GM12878 (cell line): Measurements from ENCODE around the gene SUGP2. TPM values are rescaled to one million over a fixed set of nuclear protein-coding genes. Genes with fewer than 3 reads are reported as not detected.

Experiments
- ATAC-seq: fragments of 200-7000 bp; cut with Tn5 transposase; 3 replicates; pipeline ENCODE4 v1.9.1; 2020; ENCODE audit warnings: mild to moderate bottlenecking, moderate library complexity
- BruUV-seq: library from RNA; stranded (reverse); fragments of 400-500 nt; replicated peaks from 2 replicates; lab custom pipeline; 2021; lab: Mats Ljungman, UMichigan
- CTCF ChIA-PET: fragments of 300-600 bp; sonication (Branson Sonifier 250); formaldehyde crosslinking; extraction: SDS; loops from one replicate; lab custom pipeline; 2021; ENCODE audit warnings: inconsistent platforms; lab: Yijun Ruan, JAX
- POLR2A ChIA-PET: fragments of 350-600 bp; formaldehyde crosslinking; extraction: SDS; loops from one replicate; lab custom pipeline; 2021; ENCODE audit warnings: inconsistent platforms; lab: Charles Lee
- RAD21 ChIA-PET: fragments of 300-600 bp; sonication (Branson Sonifier 250); formaldehyde crosslinking; loops from one replicate; lab custom pipeline; 2023; ENCODE audit warnings: antibody characterized with exemption; ENCODE audit not compliant: unreplicated experiment; lab: Charles Lee
- SMC1A ChIA-PET: fragments of 300-600 bp; sonication (Branson Sonifier 250); formaldehyde crosslinking; loops from one replicate; lab custom pipeline; 2023; ENCODE audit not compliant: unreplicated experiment, uncharacterized antibody; lab: Charles Lee
- DNase-seq: peaks from one replicate; pipeline ENCODE4 v3.0.0-alpha.2; 2011; ENCODE audit warnings: low read depth, low spot score
- FAIRE-seq: peaks from 3 replicates; lab custom pipeline; 2011; peaks lifted over from hg19 to GRCh38; lab: Jason Lieb, UNC
- H2AFZ ChIP-seq: 2 replicates; pipeline ENCODE4 v1.6.0; 2011; ENCODE audit warnings: low read depth, low read length, control low read depth; ENCODE audit not compliant: control insufficient read depth
- H3K27ac ChIP-seq: 2 replicates; pipeline ENCODE4 v1.5.1; 2011; ENCODE audit warnings: control low read depth; ENCODE audit not compliant: control insufficient read depth, insufficient read depth
- H3K27me3 ChIP-seq, 2 experiments: replicated peaks in 1 of 2; 2 replicates each; pipeline versions ENCODE4 v1.6.0 to v1.6.1; 2011; ENCODE audit warnings: low read length in 1 of 2; ENCODE audit not compliant: control insufficient read depth in 2 of 2, insufficient read depth in 2 of 2
- H3K36me3 ChIP-seq, 2 experiments: 2 replicates each; pipeline ENCODE4 v1.5.1; 2011; ENCODE audit warnings: low read length in 1 of 2; ENCODE audit not compliant: control insufficient read depth in 2 of 2, insufficient read depth in 2 of 2
- H3K4me1 ChIP-seq: 2 replicates; pipeline ENCODE4 v1.6.1; 2011; ENCODE audit warnings: mild to moderate bottlenecking, low read length, moderate library complexity, mixed read lengths; ENCODE audit not compliant: control insufficient read depth, insufficient read depth
- H3K4me2 ChIP-seq: 2 replicates; pipeline ENCODE4 v1.6.0; 2011; ENCODE audit warnings: control low read depth; ENCODE audit not compliant: control insufficient read depth, insufficient read depth
- H3K4me3 ChIP-seq: fragments of 200-600 bp; sonication (generic); 2 replicates; pipeline ENCODE4 v1.5.1; 2016
- H3K79me2 ChIP-seq: 2 replicates; pipeline ENCODE4 v1.6.0; 2011; ENCODE audit warnings: low read length; ENCODE audit not compliant: control insufficient read depth, insufficient read depth
- H3K9ac ChIP-seq: 2 replicates; pipeline ENCODE4 v1.8.0; 2011; ENCODE audit warnings: low read length, control low read depth, mixed read lengths; ENCODE audit not compliant: control insufficient read depth, insufficient read depth
- H3K9me3 ChIP-seq: replicated peaks from 3 replicates; pipeline ENCODE4 v1.5.1; 2011; ENCODE audit warnings: mild to moderate bottlenecking, low read length; ENCODE audit not compliant: control insufficient read depth, insufficient read depth
- H4K20me1 ChIP-seq: 2 replicates; pipeline ENCODE4 v1.6.0; 2011; ENCODE audit not compliant: control insufficient read depth, insufficient read depth
- BMI1 ChIP-seq: fragments of 450-650 bp; IDR thresholded peaks from 2 replicates; pipeline ENCODE4 v1.6.1; 2016; ENCODE audit warnings: mild to moderate bottlenecking, moderate library complexity, borderline replicate concordance
- CBFB ChIP-seq: IDR thresholded peaks from 2 replicates; pipeline ENCODE4 v1.6.1; 2016; ENCODE audit warnings: antibody characterized with exemption, low read depth
- EED ChIP-seq: sonication (generic); IDR thresholded peaks from 2 replicates; pipeline ENCODE4 v1.6.1; 2016; ENCODE audit warnings: antibody characterized with exemption, low read depth
- ELK1 ChIP-seq: IDR thresholded peaks from 2 replicates; pipeline ENCODE4 v1.6.1; 2012; ENCODE audit warnings: low read depth, low read length, improper control_type of control experiment
- ESRRA ChIP-seq: IDR thresholded peaks from 2 replicates; pipeline ENCODE4 v1.6.1; 2012; ENCODE audit warnings: mild to moderate bottlenecking, low read length, improper control_type of control experiment
- JUNB ChIP-seq: IDR thresholded peaks from 2 replicates; pipeline ENCODE4 v1.6.1; 2016; ENCODE audit warnings: antibody characterized with exemption, mild to moderate bottlenecking
- KAT2A ChIP-seq: conservative IDR thresholded peaks from 2 replicates; pipeline ENCODE4 v1.6.1; 2011; ENCODE audit warnings: low read depth, low read length; ENCODE audit not compliant: control insufficient read depth
- MEF2A ChIP-seq: IDR thresholded peaks from 2 replicates; pipeline ENCODE4 v1.6.1; 2011; ENCODE audit warnings: low read depth, mild to moderate bottlenecking, low read length, moderate library complexity; ENCODE audit not compliant: insufficient read depth
- MYC ChIP-seq: IDR thresholded peaks from 2 replicates; pipeline ENCODE4 v1.6.1; 2011; ENCODE audit warnings: mild to moderate bottlenecking, low read length, moderate library complexity, inconsistent platforms; ENCODE audit not compliant: insufficient read depth, insufficient replicate concordance, insufficient read length, severe bottlenecking
- NFXL1 ChIP-seq: fragments of 450-650 bp; IDR thresholded peaks from 2 replicates; pipeline ENCODE4 v1.6.1; 2017; ENCODE audit warnings: antibody characterized with exemption, mild to moderate bottlenecking, borderline replicate concordance
- RELA ChIP-seq: fragments of 450-650 bp; IDR thresholded peaks from 2 replicates; pipeline ENCODE4 v1.8.0; 2014; ENCODE audit warnings: borderline replicate concordance; ENCODE audit not compliant: partially characterized antibody
- RFX5 ChIP-seq: IDR thresholded peaks from 2 replicates; pipeline ENCODE4 v1.6.1; 2011; ENCODE audit warnings: low read depth, low read length, improper control_type of control experiment
- RUNX3 ChIP-seq: IDR thresholded peaks from 2 replicates; pipeline ENCODE4 v1.6.1; 2012; ENCODE audit warnings: low read length, inconsistent platforms
- SIN3A ChIP-seq: IDR thresholded peaks from 2 replicates; pipeline ENCODE4 v1.6.1; 2012; ENCODE audit warnings: low read depth, low read length, improper control_type of control experiment
- SPI1 ChIP-seq: IDR thresholded peaks from 2 replicates; pipeline ENCODE4 v1.6.1; 2011; ENCODE audit warnings: low read depth, mild to moderate bottlenecking, low read length, moderate library complexity, borderline replicate concordance; ENCODE audit not compliant: insufficient read depth
- WRNIP1 ChIP-seq: IDR thresholded peaks from 2 replicates; pipeline ENCODE4 v1.6.1; 2011; ENCODE audit warnings: low read depth, low read length, improper control_type of control experiment, borderline replicate concordance
- WGBS: methylation state at CpG from one replicate; pipeline ENCODE4 v1.1.6; 2016; ENCODE audit warnings: low lambda C conversion rate; ENCODE audit not compliant: insufficient replicate concordance, insufficient coverage; ENCODE audit errors: missing lambda C conversion rate; 5-methylcytosine and 5-hydroxymethylcytosine counted together
- in situ Hi-C: fragments of 300-500 bp; cut with MboI; formaldehyde crosslinking; loops from 9 replicates; pipeline ENCODE4 v1.14.3; 2018; ENCODE audit warnings: mixed read lengths
- intact Hi-C: fragments of 100-400 bp; cut with micrococcal nuclease; formaldehyde crosslinking; loops from one replicate; pipeline ENCODE4 v1.14.2; 2022; ENCODE audit not compliant: unreplicated experiment
- polyA plus RNA-seq, 11 experiments: library from polyadenylated mRNA; depleted of rRNA in 4 of 11; unstranded in 6 of 11; stranded (reverse) in 5 of 11; fragments of >200 nt; fragmentation: Nextera tagmentation in 4 of 11; fragmentation: Illumina TruSeq in 1 of 11; extraction: Ambion mirVana in 4 of 11; extraction: Trizol in 1 of 11; gene quantifications; 1 replicate in 1 of 11; 2 replicates in 10 of 11; pipeline versions ENCODE4 v1.2.1 to v1.2.3, GENCODE V29; 2011 to 2016; ENCODE audit warnings: inconsistent platforms in 2 of 11, missing spikeins in 2 of 11, low read depth in 1 of 11
- total RNA-seq, 4 experiments: library from RNA; depleted of rRNA in 3 of 4; stranded (reverse); fragments of >200 nt in 3 of 4; fragmentation: Illumina TruSeq in 1 of 4; extraction: Trizol in 1 of 4; gene quantifications; 2 replicates each; pipeline versions ENCODE4 v1.2.1 to v1.2.3, GENCODE V29; 2013 to 2021

The SUGP2 gene
- total and polyA plus RNA-seq, 10 of the 15 experiments (the other 5 are each of a cell fraction or from before 2014, with no cell fraction given): 15.0 to 120 (median 57.2) TPM

GRCh38 chr19:19031891-19032290, 1.4 kb downstream of the SUGP2 start:
- Histone ChIP-seq H3K4me2 (peak overlapping the region; percentile 85), H3K36me3 (peaks cover 1 to 22% of the 10 kb centered on the region in 2 experiments), H3K4me3 (peak overlapping the region; percentile 99), H3K9ac (peak overlapping the region; percentile 93; the same call in 1 of the 2 replicates), H3K79me2 (peaks cover 41% of the 10 kb centered on the region), H2AFZ (no peak overlapping the region), H4K20me1 (no peaks in the 10 kb centered on the region), H3K27ac (no peak overlapping the region), H3K9me3 (no peaks in the 10 kb centered on the region), H3K4me1 (peaks cover 5% of the 10 kb centered on the region), H3K27me3 (no peaks in the 10 kb centered on the region)
- ChIA-PET POLR2A (no interaction called here), RAD21 (no interaction called here), CTCF (interaction anchor here (0.6 kb wide), 1 partner anchor 10 kb away, joined by 4 read pairs; no protein-coding TSS in a partner anchor), SMC1A (interaction anchor here (1.1 kb wide), 1 partner anchor 11 kb away, joined by 3 read pairs; no protein-coding TSS in a partner anchor)
- intact Hi-C loops: no loop called here
- TF ChIP-seq BMI1: no peak
- TF ChIP-seq KAT2A: no peak
- TF ChIP-seq WRNIP1: no peak
- TF ChIP-seq NFXL1: no peak
- no peak for TF ChIP-seq MYC
- TF ChIP-seq RFX5: no peak
- no peak for TF ChIP-seq ESRRA
- TF ChIP-seq SPI1: no peak
- TF ChIP-seq EED: no peak
- no peak for TF ChIP-seq ELK1
- TF ChIP-seq CBFB: no peak
- TF ChIP-seq SIN3A: no peak
- no peak for TF ChIP-seq MEF2A
- TF ChIP-seq RELA: no peak
- TF ChIP-seq RUNX3: no peak
- TF ChIP-seq JUNB: no peak
- DNase-seq (no peak), ATAC-seq (no peak), FAIRE-seq (no peak)
- BruUV-seq: no TSS peak
- 43% methylated on average over 5 of the region's 5 CpGs for WGBS
- in situ Hi-C loops: no loop called here
